Esophagus muscularis mucosa (tissue), 3 donors: Measurements from ENCODE around the gene NUTF2.

Experiments used
- CTCF ChIP-seq, 3 experiments: fragments of 200-600 bp in 2 of 3; fragments of 450-650 bp in 1 of 3; sonication (generic) in 2 of 3; IDR thresholded peaks; one replicate each; pipeline ENCODE4 v1.5.1; 2017 to 2019; ENCODE audit warnings: antibody characterized with exemption in 3 of 3, mild to moderate bottlenecking in 2 of 3, moderate library complexity in 1 of 3
- POLR2A ChIP-seq: fragments of 450-650 bp; IDR thresholded peaks from one replicate; pipeline ENCODE4 v1.6.1; 2017; ENCODE audit warnings: antibody characterized with exemption, moderate library complexity, mild to moderate bottlenecking, low read depth
- POLR2AphosphoS5 ChIP-seq, 2 donors: sonication (generic); formaldehyde crosslinking; IDR thresholded peaks; one replicate each; pipeline ENCODE4 v1.6.1; 2017; ENCODE audit warnings: antibody characterized with exemption in 2 of 2

GRCh38 chr16:67804853-67805542, 41.7 kb upstream of the NUTF2 start:
- TF ChIP-seq CTCF (IDR thresholded peaks at IDR 0.05) (no peak), POLR2A (no peak), POLR2AphosphoS5 (IDR thresholded peaks at IDR 0.05) (no peak)
